Measurements from ENCODE around the gene FNDC3B. TPM values are rescaled to one million over a fixed set of nuclear protein-coding genes. Genes with fewer than 3 reads are reported as not detected.

Gene FNDC3B
- total RNA-seq, 1 donor from 2014 or later: 204 TPM

- Mint-ChIP-seq H3K27ac (ENCODE audit: unreplicated experiment) (no peak overlapping the region), H3K27me3 (ENCODE audit: unreplicated experiment) (no peaks in the 10 kb centered on the region), H3K9me3 (ENCODE audit: unreplicated experiment) (no peaks in the 10 kb centered on the region), H3K4me1 (ENCODE audit: unreplicated experiment) (no peaks in the 10 kb centered on the region), H3K36me3 (ENCODE audit: low read depth, unreplicated experiment) (no peaks in the 10 kb centered on the region), H3K4me3 (ENCODE audit: unreplicated experiment) (no peak overlapping the region)
- no peak for DNase-seq (ENCODE audit: low spot score)
- TF ChIP-seq CTCF (IDR thresholded peaks at IDR 0.05; ENCODE audit: unreplicated experiment): no peak
Observed at GRCh38 chr3:172030181-172030580, 9.2 kb upstream of the FNDC3B start.

- Mint-ChIP-seq H3K27me3 (ENCODE audit: unreplicated experiment) (no peaks in the 10 kb centered on the region), H3K36me3 (ENCODE audit: low read depth, unreplicated experiment) (no peaks in the 10 kb centered on the region), H3K9me3 (ENCODE audit: unreplicated experiment) (no peaks in the 10 kb centered on the region), H3K27ac (ENCODE audit: unreplicated experiment) (no peak overlapping the region), H3K4me3 (ENCODE audit: unreplicated experiment) (no peak overlapping the region), H3K4me1 (ENCODE audit: unreplicated experiment) (no peaks in the 10 kb centered on the region)
- no peak for DNase-seq (ENCODE audit: low spot score)
- no peak for TF ChIP-seq CTCF (IDR thresholded peaks at IDR 0.05; ENCODE audit: unreplicated experiment)
Observed at GRCh38 chr3:172031996-172032395, 7.4 kb upstream of the FNDC3B start.

- H3K9me3 Mint-ChIP-seq (ENCODE audit: unreplicated experiment): no peaks in the 10 kb centered on the region
- H3K27me3 Mint-ChIP-seq (ENCODE audit: unreplicated experiment): no peaks in the 10 kb centered on the region
- H3K36me3 Mint-ChIP-seq (ENCODE audit: low read depth, unreplicated experiment): no peaks in the 10 kb centered on the region
- no peak for DNase-seq (ENCODE audit: low spot score)
- H3K4me1 Mint-ChIP-seq (ENCODE audit: unreplicated experiment): no peaks in the 10 kb centered on the region
- no peak for TF ChIP-seq CTCF (IDR thresholded peaks at IDR 0.05; ENCODE audit: unreplicated experiment)
- no peak overlapping the region for H3K27ac Mint-ChIP-seq (ENCODE audit: unreplicated experiment)
- no peak overlapping the region for H3K4me3 Mint-ChIP-seq (ENCODE audit: unreplicated experiment)
Observed at GRCh38 chr3:172033396-172033795, 6.0 kb upstream of the FNDC3B start.

GRCh38 chr3:172034786-172035685 is 4.3 kb upstream of the FNDC3B start:
- no peak overlapping the region for H3K4me3 Mint-ChIP-seq (ENCODE audit: unreplicated experiment)
- no peak overlapping the region for H3K27ac Mint-ChIP-seq (ENCODE audit: unreplicated experiment)
- peaks cover 7% of the 10 kb centered on the region for H3K4me1 Mint-ChIP-seq (ENCODE audit: unreplicated experiment)
- DNase-seq (ENCODE audit: low spot score): peak; percentile 31
- no peaks in the 10 kb centered on the region for H3K9me3 Mint-ChIP-seq (ENCODE audit: unreplicated experiment)
- peak; percentile 60 for TF ChIP-seq CTCF (IDR thresholded peaks at IDR 0.05; ENCODE audit: unreplicated experiment)
- peaks cover 2% of the 10 kb centered on the region for H3K27me3 Mint-ChIP-seq (ENCODE audit: unreplicated experiment)
- no peaks in the 10 kb centered on the region for H3K36me3 Mint-ChIP-seq (ENCODE audit: low read depth, unreplicated experiment)

- Mint-ChIP-seq H3K36me3 (ENCODE audit: low read depth, unreplicated experiment) (no peaks in the 10 kb centered on the region), H3K27me3 (ENCODE audit: unreplicated experiment) (peaks cover 7% of the 10 kb centered on the region), H3K4me3 (ENCODE audit: unreplicated experiment) (no peak overlapping the region), H3K9me3 (ENCODE audit: unreplicated experiment) (no peaks in the 10 kb centered on the region), H3K27ac (ENCODE audit: unreplicated experiment) (no peak overlapping the region), H3K4me1 (ENCODE audit: unreplicated experiment) (peaks cover 11% of the 10 kb centered on the region)
- DNase-seq (ENCODE audit: low spot score): no peak
- no peak for TF ChIP-seq CTCF (IDR thresholded peaks at IDR 0.05; ENCODE audit: unreplicated experiment)
Observed at GRCh38 chr3:172036541-172037215, 2.7 kb upstream of the FNDC3B start.

Data from endothelial cell (in vitro differentiated cells).